OCI-LY3 (cell line): ENCODE results near the gene LRRC61.
"Not testable (repeated sequence)": the region's sequence is repeated elsewhere in the genome, so short reads cannot be mapped to it uniquely, and the experiment has no call there.

Experiments
- H2AFZ ChIP-seq: fragments of 200-600, 300-600 bp; shearing (Covaris generic); 2 replicates; pipeline ENCODE4 v1.6.0; 2014; ENCODE audit warnings: antibody characterized with exemption, low read depth, low read length
- H3K27ac ChIP-seq: fragments of 200-600, 300-600 bp; sonication (generic); 2 replicates; pipeline ENCODE4 v1.5.1; 2014; ENCODE audit warnings: mild to moderate bottlenecking, low read length, moderate library complexity, mixed read lengths
- H3K27me3 ChIP-seq: fragments of 200-600, 300-600 bp; sonication (generic); 2 replicates; pipeline ENCODE4 v1.6.1; 2014; ENCODE audit warnings: low read depth, low read length, mixed read lengths
- H3K36me3 ChIP-seq: fragments of 200-600, 300-600 bp; sonication (generic); replicated peaks from 2 replicates; pipeline ENCODE3; 2014; ENCODE audit warnings: low read depth, low read length, mixed read lengths
- H3K4me1 ChIP-seq: fragments of 300-600, 200-600 bp; sonication (generic); 2 replicates; pipeline ENCODE4 v1.6.1; 2014; ENCODE audit warnings: low read length, mixed read lengths
- H3K4me2 ChIP-seq: fragments of 200-600, 300-600 bp; sonication (generic); 2 replicates; pipeline ENCODE4 v1.6.1; 2014; ENCODE audit warnings: low read length, mixed read lengths
- H3K4me3 ChIP-seq: fragments of 300-600, 200-600 bp; sonication (generic); 2 replicates; pipeline ENCODE4 v1.5.1; 2014; ENCODE audit warnings: antibody characterized with exemption, mild to moderate bottlenecking, low read length, moderate library complexity
- H3K79me2 ChIP-seq: fragments of 300-600, 200-600 bp; shearing (Covaris generic); 2 replicates; pipeline ENCODE4 v1.6.1; 2014; ENCODE audit warnings: mild to moderate bottlenecking, low read length, mixed read lengths
- H3K9ac ChIP-seq: fragments of 300-600, 200-600 bp; shearing (Covaris generic); 2 replicates; pipeline ENCODE4 v1.6.0; 2014; ENCODE audit warnings: mild to moderate bottlenecking, low read length, moderate library complexity
- H3K9me3 ChIP-seq: fragments of 200-600, 300-600 bp; shearing (Covaris generic); 2 replicates; pipeline ENCODE4 v1.6.1; 2014; ENCODE audit warnings: low read length, mixed read lengths; ENCODE audit not compliant: insufficient read depth
- H4K20me1 ChIP-seq: fragments of 200-600, 300-600 bp; sonication (generic); 2 replicates; pipeline ENCODE4 v1.6.1; 2016; ENCODE audit warnings: low read length, mixed read lengths; ENCODE audit not compliant: insufficient read depth
- CTCF ChIP-seq: fragments of 200-600, 300-600 bp; sonication (generic); IDR thresholded peaks from 2 replicates; pipeline ENCODE4 v1.5.1; 2014; ENCODE audit warnings: antibody characterized with exemption, low read length, low read depth
- EZH2phosphoT487 ChIP-seq: fragments of 200-600 bp; shearing (Covaris generic); IDR thresholded peaks from 2 replicates; pipeline ENCODE4 v1.6.1; 2018; ENCODE audit warnings: antibody characterized with exemption, mixed run types, low read depth

Gene LRRC61

GRCh38 chr7:150304499-150305258 lies 18.5 kb upstream of the LRRC61 start:
- H3K79me2 ChIP-seq, H4K20me1 ChIP-seq, H3K9me3 ChIP-seq, H3K4me1 ChIP-seq, H2AFZ ChIP-seq, H3K27me3 ChIP-seq, H3K9ac ChIP-seq, H3K27ac ChIP-seq, H3K36me3 ChIP-seq, H3K4me3 ChIP-seq, H3K4me2 ChIP-seq: not testable (repeated sequence)

DNA sequence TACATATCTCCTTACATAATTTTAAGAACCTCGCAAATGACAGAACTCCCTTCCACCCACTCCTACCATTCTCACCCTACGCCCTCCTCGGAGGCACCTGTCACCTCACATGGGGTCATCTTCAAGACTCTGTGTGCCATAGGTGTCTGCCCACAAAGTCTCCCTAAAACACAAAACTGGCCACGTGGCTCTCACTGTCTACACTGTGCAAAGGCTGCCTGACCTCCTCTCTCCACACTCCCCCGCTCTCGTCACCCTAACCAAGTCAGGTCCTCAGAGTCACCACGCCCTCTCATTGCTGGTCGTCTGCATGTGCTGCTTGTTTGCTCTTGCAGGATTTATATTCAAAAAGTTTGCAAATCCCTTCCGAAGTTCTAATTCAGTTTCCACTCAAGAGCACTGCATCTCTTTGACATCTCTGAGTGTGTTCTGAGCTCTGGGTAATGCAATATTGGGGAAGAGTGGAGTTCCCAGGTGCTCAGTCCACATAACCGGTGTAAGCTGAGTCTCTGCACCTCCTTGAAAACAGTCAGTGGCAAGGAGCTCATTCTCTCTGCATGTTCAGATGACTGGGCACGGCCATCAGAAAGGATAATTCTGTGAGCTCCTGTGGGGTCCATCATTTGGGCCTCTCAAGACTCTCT lies 17.8 kb upstream of the LRRC61 start:
- not testable (repeated sequence) for H2AFZ ChIP-seq, H3K4me1 ChIP-seq, H3K4me3 ChIP-seq

DNA sequence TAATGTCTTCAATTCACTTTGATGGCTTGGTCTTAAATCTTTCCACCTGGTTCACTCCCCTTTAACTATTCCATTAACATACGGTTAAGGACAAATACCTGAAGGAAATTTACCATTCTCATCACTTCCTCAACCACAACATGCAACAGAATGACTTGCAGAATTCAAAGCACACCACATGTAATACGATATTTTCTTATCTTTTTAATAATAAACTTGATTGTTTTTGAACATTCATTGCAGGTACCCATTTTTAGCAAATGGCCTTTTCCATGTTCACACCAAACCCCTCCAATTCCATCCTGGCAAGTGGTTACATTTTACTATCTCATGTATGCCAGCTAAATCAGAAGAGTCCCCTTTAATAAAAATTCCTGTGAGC lies 17.3 kb upstream of the LRRC61 start:
- H3K4me2 ChIP-seq, H4K20me1 ChIP-seq, H3K79me2 ChIP-seq, H3K9me3 ChIP-seq, H3K9ac ChIP-seq, H3K27me3 ChIP-seq, H3K27ac ChIP-seq, H3K4me1 ChIP-seq, H2AFZ ChIP-seq, H3K36me3 ChIP-seq, H3K4me3 ChIP-seq: not testable (repeated sequence)

More for the DNA sequence above, 17.8 kb upstream of the LRRC61 start:
- not testable (repeated sequence) for H4K20me1 ChIP-seq, H3K9me3 ChIP-seq, H3K79me2 ChIP-seq, H3K36me3 ChIP-seq, H3K4me2 ChIP-seq, H3K27ac ChIP-seq, H3K27me3 ChIP-seq, H3K9ac ChIP-seq

DNA sequence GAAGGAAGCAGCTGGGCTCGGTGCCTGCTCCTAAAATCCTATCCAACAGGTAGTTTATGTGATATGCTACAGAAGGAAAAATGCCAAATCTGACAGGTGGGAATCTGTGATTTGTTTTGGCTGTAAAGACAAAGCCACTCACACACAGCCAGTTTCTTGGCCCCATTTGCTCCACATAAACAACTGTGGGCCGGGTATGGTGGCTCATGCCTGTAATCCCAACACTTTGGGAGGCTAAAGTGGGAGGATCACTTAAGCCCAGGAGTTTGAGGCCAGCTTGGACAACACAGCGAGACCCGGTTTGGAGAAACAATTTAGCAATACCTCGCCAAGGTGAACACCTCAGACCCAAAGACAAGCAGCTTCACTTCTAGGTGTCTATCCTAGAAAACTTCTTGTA lies 16.8 kb upstream of the LRRC61 start:
- not testable (repeated sequence) for H4K20me1 ChIP-seq, H3K4me1 ChIP-seq, H3K4me2 ChIP-seq, H3K36me3 ChIP-seq, H3K79me2 ChIP-seq, H3K9me3 ChIP-seq, H2AFZ ChIP-seq, H3K27ac ChIP-seq, H3K9ac ChIP-seq, H3K27me3 ChIP-seq, H3K4me3 ChIP-seq

GRCh38 chr7:150307129-150307528 lies 16.0 kb upstream of the LRRC61 start:
- no peaks in the 10 kb centered on the region for H3K9me3 ChIP-seq
- H3K36me3 ChIP-seq, result no peaks in the 10 kb centered on the region
- no peak overlapping the region for H3K4me2 ChIP-seq
- H3K4me1 ChIP-seq, result no peaks in the 10 kb centered on the region
- H3K9ac ChIP-seq, result no peak overlapping the region
- H3K27ac ChIP-seq, result no peak overlapping the region
- H3K79me2 ChIP-seq, result no peaks in the 10 kb centered on the region
- no peak overlapping the region for H2AFZ ChIP-seq
- H4K20me1 ChIP-seq, result no peaks in the 10 kb centered on the region
- TF ChIP-seq CTCF, result no peak
- H3K4me3 ChIP-seq, result no peak overlapping the region
- H3K27me3 ChIP-seq, result no peaks in the 10 kb centered on the region

GRCh38 chr7:150307904-150308303 lies 15.3 kb upstream of the LRRC61 start:
- H3K9ac ChIP-seq, result no peak overlapping the region
- H3K4me3 ChIP-seq, result no peak overlapping the region
- H4K20me1 ChIP-seq, result no peaks in the 10 kb centered on the region
- H3K79me2 ChIP-seq, result no peaks in the 10 kb centered on the region
- H2AFZ ChIP-seq, result no peak overlapping the region
- no peak overlapping the region for H3K4me2 ChIP-seq
- no peak overlapping the region for H3K27ac ChIP-seq
- TF ChIP-seq EZH2phosphoT487 (no peak), CTCF (no peak)
- H3K9me3 ChIP-seq, result no peaks in the 10 kb centered on the region
- H3K27me3 ChIP-seq, result no peaks in the 10 kb centered on the region
- H3K4me1 ChIP-seq, result peaks cover 2% of the 10 kb centered on the region
- no peaks in the 10 kb centered on the region for H3K36me3 ChIP-seq
